GM18867 (cell line): ENCODE results near the gene SLC43A3.

ENCODE experiments used
- ATAC-seq: cut with Tn5 transposase; IDR thresholded peaks from one replicate; pipeline ENCODE4 v1.9.1; 2021; ENCODE audit warnings: mild to moderate bottlenecking, moderate library complexity; ENCODE audit not compliant: unreplicated experiment

SLC43A3 gene

GRCh38 chr11:57426929-57427726, at the start of gene SLC43A3:
SLC43A3 (minus strand) TSS chr11:57427121; CDS start chr11:57426172, 949 bp downstream.
- ATAC-seq = peak; percentile 67

- ATAC-seq = peak; percentile 33
Measured at GRCh38 chr11:57476047-57476756, 49.3 kb upstream of the SLC43A3 start.

GRCh38 chr11:57475671-57476046, 48.7 kb upstream of the SLC43A3 start:
- no peak for ATAC-seq

GRCh38 chr11:57475191-57475590, 48.3 kb upstream of the SLC43A3 start:
- ATAC-seq = no peak

GRCh38 chr11:57474803-57475115, 47.8 kb upstream of the SLC43A3 start:
- ATAC-seq = no peak

- ATAC-seq = no peak
Measured at GRCh38 chr11:57474017-57474802, 47.3 kb upstream of the SLC43A3 start.

GRCh38 chr11:57473285-57473841, 46.4 kb upstream of the SLC43A3 start:
- ATAC-seq = no peak

GRCh38 chr11:57471496-57471895, 44.6 kb upstream of the SLC43A3 start:
- ATAC-seq = no peak

- ATAC-seq = no peak
Measured at GRCh38 chr11:57469268-57469667, 42.3 kb upstream of the SLC43A3 start.

GRCh38 chr11:57468276-57468675, 41.4 kb upstream of the SLC43A3 start:
- ATAC-seq = no peak

- ATAC-seq = no peak
Measured at GRCh38 chr11:57467508-57468157, 40.7 kb upstream of the SLC43A3 start.

- no peak for ATAC-seq
Measured at GRCh38 chr11:57466680-57467079, 39.8 kb upstream of the SLC43A3 start.

GRCh38 chr11:57464539-57465181, 37.7 kb upstream of the SLC43A3 start:
- ATAC-seq = no peak

- ATAC-seq = no peak
Measured at GRCh38 chr11:57463671-57464538, 37.0 kb upstream of the SLC43A3 start.

GRCh38 chr11:57462597-57462996, 35.7 kb upstream of the SLC43A3 start:
- no peak for ATAC-seq

- no peak for ATAC-seq
Measured at GRCh38 chr11:57461841-57462489, 35.0 kb upstream of the SLC43A3 start.

- ATAC-seq = no peak
Measured at GRCh38 chr11:57460758-57461749, 34.1 kb upstream of the SLC43A3 start.
